T-cell (primary cell): ENCODE measurements around the gene CDH22. TPM values are rescaled to one million over a fixed set of nuclear protein-coding genes. Genes with fewer than 3 reads are reported as not detected.

Source experiments
- ATAC-seq, 4 experiments: fragments of 200-7000 bp in 3 of 4; fragments of 150-1000 bp in 1 of 4; cut with Tn5 transposase; replicated peaks in 1 of 4; 1 replicate in 3 of 4; 2 replicates in 1 of 4; pipeline ENCODE4 v1.10.0; 2021; ENCODE audit warnings: moderate library complexity in 3 of 4, mild to moderate bottlenecking in 2 of 4, moderate number of reproducible peaks in 1 of 4
- CTCF ChIA-PET, 2 donors: fragments of 300-600 bp; sonication (Branson Sonifier 250); formaldehyde crosslinking; loops; one replicate each; lab custom pipeline; 2022; ENCODE audit warnings: antibody characterized with exemption in 2 of 2; lab: Charles Lee
- POLR2A ChIA-PET, 2 donors: fragments of 300-600 bp; sonication (Branson Sonifier 250); formaldehyde crosslinking; loops; one replicate each; lab custom pipeline; 2022; ENCODE audit warnings: antibody characterized with exemption in 2 of 2; lab: Charles Lee
- DNase-seq, 35 experiments: peaks; one replicate each; pipeline versions ENCODE4 v3.0.0 to v3.0.0-alpha.2; 2013 to 2023
- H3K27ac ChIP-seq: one replicate; pipeline ENCODE4 v1.5.1; 2013; ENCODE audit warnings: low read length
- H3K27me3 ChIP-seq, 2 experiments: replicated peaks in 1 of 2; 1 replicate in 1 of 2; 2 replicates in 1 of 2; pipeline versions ENCODE4 v1.6.1 to v1.7.0; 2013; ENCODE audit warnings: low read length in 1 of 2, mixed read lengths in 1 of 2; ENCODE audit not compliant: control insufficient read depth in 2 of 2, insufficient read depth in 2 of 2; ENCODE audit errors: extremely low read depth in 1 of 2
- H3K36me3 ChIP-seq, 2 donors: 1 replicate in 1 of 2; 2 replicates in 1 of 2; pipeline versions ENCODE4 v1.6.1 to v1.7.0; 2013; ENCODE audit warnings: low read length in 1 of 2; ENCODE audit not compliant: control insufficient read depth in 2 of 2, insufficient read depth in 1 of 2; ENCODE audit errors: extremely low read depth in 1 of 2
- H3K4me1 ChIP-seq, 2 experiments: 1 replicate in 1 of 2; 2 replicates in 1 of 2; pipeline versions ENCODE4 v1.6.1 to v1.7.0; 2013; ENCODE audit warnings: low read length in 2 of 2, mixed read lengths in 1 of 2; ENCODE audit not compliant: insufficient read depth in 2 of 2, control insufficient read depth in 1 of 2; ENCODE audit errors: extremely low read depth in 1 of 2
- H3K4me3 ChIP-seq, 2 donors: 1 replicate in 1 of 2; 2 replicates in 1 of 2; pipeline versions ENCODE4 v1.5.1 to v1.7.0; 2013; ENCODE audit warnings: mild to moderate bottlenecking in 2 of 2, low read length in 1 of 2, moderate library complexity in 1 of 2; ENCODE audit not compliant: control insufficient read depth in 1 of 2; ENCODE audit errors: extremely low read depth in 1 of 2
- H3K9me3 ChIP-seq: 2 replicates; pipeline ENCODE4 v1.7.0; 2013
- H3K27ac Mint-ChIP-seq, 2 donors: one replicate each; pipeline ENCODE4 v1.8.0; 2020 to 2021; ENCODE audit warnings: mild to moderate bottlenecking in 2 of 2, mixed read lengths in 2 of 2
- H3K27me3 Mint-ChIP-seq, 2 donors: one replicate each; pipeline ENCODE4 v1.8.0; 2021 to 2022; ENCODE audit warnings: mixed read lengths in 2 of 2
- H3K36me3 Mint-ChIP-seq: one replicate; pipeline ENCODE4 v1.8.0; 2021; ENCODE audit warnings: mixed read lengths
- H3K4me1 Mint-ChIP-seq, 3 donors: one replicate each; pipeline ENCODE4 v1.8.0; 2020 to 2022; ENCODE audit warnings: mixed read lengths in 3 of 3, mild to moderate bottlenecking in 1 of 3
- H3K4me3 Mint-ChIP-seq, 3 donors: one replicate each; pipeline ENCODE4 v1.8.0; 2020 to 2022; ENCODE audit warnings: mild to moderate bottlenecking in 3 of 3, mixed read lengths in 3 of 3, moderate library complexity in 3 of 3
- H3K9me3 Mint-ChIP-seq, 3 donors: one replicate each; pipeline ENCODE4 v1.8.0; 2020 to 2022; ENCODE audit warnings: mixed read lengths in 3 of 3
- WGBS: methylation state at CpG from one replicate; pipeline ENCODE4 v1.1.5; 2013; ENCODE audit warnings: missing lambda C conversion rate; ENCODE audit not compliant: insufficient coverage; 5-methylcytosine and 5-hydroxymethylcytosine counted together
- total RNA-seq, 35 experiments: library from RNA in 6 of 35; stranded (reverse) in 6 of 35; fragments of 120-200 nt in 1 of 35; gene quantifications; one replicate each; pipeline versions ENCODE4 v1.2.1 to v1.2.4 and lab custom pipeline; 2013 to 2026

The CDH22 gene
- total RNA-seq = not detected
- not detected for total RNA-seq (2013)
- 0 to 0.12 (median 0) reads per million in 29 experiments for total RNA-seq (lab: John Stamatoyannopoulos, UW)

GRCh38 chr20:46308258-46309157 is at the start of gene CDH22:
Gene CDH22, minus strand, starts transcription at chr20:46308498. Its CDS starts 57,204 bp downstream, at chr20:46251294.
- H3K9me3 ChIP-seq = no peaks in the 10 kb centered on the region
- no peaks in the 10 kb centered on the region for H3K36me3 ChIP-seq
- H3K27me3 ChIP-seq = peaks cover 25 to 90% of the 10 kb centered on the region in 2 experiments
- ChIA-PET CTCF (no interaction called here), POLR2A (no interaction called here)
- WGBS = 2% methylated on average over 66 of the region's 74 CpGs
- ATAC-seq = peak; percentile 48 to 60 (median 54)
- no peaks in the 10 kb centered on the region for H3K9me3 Mint-ChIP-seq
- peaks cover 0 to 23% of the 10 kb centered on the region in 2 experiments for H3K4me1 ChIP-seq
- no peaks in the 10 kb centered on the region for H3K36me3 Mint-ChIP-seq
- no peak within 1 kb of the TSS for H3K27ac ChIP-seq
- peak within 1 kb of the TSS; percentile 37 to 52 for H3K4me3 ChIP-seq
- H3K4me1 Mint-ChIP-seq = peaks cover 8 to 25% (median 22%) of the 10 kb centered on the region in 3 donors
- H3K4me3 Mint-ChIP-seq = peak within 1 kb of the TSS; percentile 70 to 73 (median 73)
- H3K27me3 Mint-ChIP-seq = peaks cover 63 to 76% of the 10 kb centered on the region in 2 donors
- DNase-seq = peak in 26 of 35 experiments; percentile 4 to 61 (median 27)
- H3K27ac Mint-ChIP-seq = no peak within 1 kb of the TSS

- peaks cover 12 to 61% of the 10 kb centered on the region in 2 experiments for H3K4me1 ChIP-seq
These were observed 48.8 kb upstream of the CDH22 start for GRCh38 chr20:46357030-46357514.

GRCh38 chr20:46356195-46357029 is 48.1 kb upstream of the CDH22 start:
- Histone ChIP-seq H3K27ac (peak overlapping the region; percentile 19), H3K4me3 (no peak overlapping the region), H3K36me3 (peaks cover 15 to 50% of the 10 kb centered on the region in 2 donors), H3K9me3 (no peaks in the 10 kb centered on the region), H3K27me3 (no peaks in the 10 kb centered on the region), H3K4me1 (peaks cover 6 to 54% of the 10 kb centered on the region in 2 experiments)
- peaks cover 53 to 73% (median 65%) of the 10 kb centered on the region in 3 donors for H3K4me1 Mint-ChIP-seq
- peak overlapping the region in 1 of 3 donors; percentile 50 for H3K4me3 Mint-ChIP-seq
- ATAC-seq (no peak), DNase-seq (no peak)
- CTCF ChIA-PET = no interaction called here
- 93% methylated on average over 22 of the region's 23 CpGs for WGBS
- H3K36me3 Mint-ChIP-seq = peaks cover 21% of the 10 kb centered on the region
- H3K27ac Mint-ChIP-seq = peak overlapping the region in 1 of 2 donors; percentile 85
- POLR2A ChIA-PET = no interaction called here
- no peaks in the 10 kb centered on the region for H3K9me3 Mint-ChIP-seq
- no peaks in the 10 kb centered on the region for H3K27me3 Mint-ChIP-seq

More at GRCh38 chr20:46357030-46357514, 48.8 kb upstream of the CDH22 start:
- Mint-ChIP-seq H3K27ac (peak overlapping the region; percentile 75 to 85), H3K4me1 (peaks cover 60 to 78% (median 71%) of the 10 kb centered on the region in 3 donors), H3K4me3 (peak overlapping the region in 1 of 3 donors; percentile 50), H3K36me3 (peaks cover 20% of the 10 kb centered on the region), H3K27me3 (no peaks in the 10 kb centered on the region), H3K9me3 (no peaks in the 10 kb centered on the region)
- 40% methylated on average over 10 of the region's 13 CpGs for WGBS
- Histone ChIP-seq H3K27me3 (no peaks in the 10 kb centered on the region), H3K36me3 (peaks cover 14 to 43% of the 10 kb centered on the region in 2 donors), H3K9me3 (no peaks in the 10 kb centered on the region), H3K27ac (peak overlapping the region; percentile 19), H3K4me3 (no peak overlapping the region)
- CTCF ChIA-PET = no interaction called here
- no peak for DNase-seq
- ATAC-seq = peak; percentile 14 to 27 (median 20)
- POLR2A ChIA-PET = no interaction called here

- Histone ChIP-seq H3K36me3 (peaks cover 15 to 56% of the 10 kb centered on the region in 2 donors), H3K9me3 (no peaks in the 10 kb centered on the region), H3K27ac (no peak overlapping the region), H3K4me3 (no peak overlapping the region), H3K27me3 (no peaks in the 10 kb centered on the region), H3K4me1 (peaks cover 2 to 48% of the 10 kb centered on the region in 2 experiments)
- Mint-ChIP-seq H3K27ac (peak overlapping the region; percentile 36 to 60), H3K36me3 (peaks cover 19% of the 10 kb centered on the region), H3K9me3 (no peaks in the 10 kb centered on the region), H3K27me3 (no peaks in the 10 kb centered on the region), H3K4me1 (peaks cover 47 to 71% (median 58%) of the 10 kb centered on the region in 3 donors), H3K4me3 (peak overlapping the region in 1 of 3 donors; percentile 14)
- WGBS = 84% methylated on average over 5 of the region's 7 CpGs
- no peak for ATAC-seq
- no peak for DNase-seq
- POLR2A ChIA-PET = no interaction called here
- CTCF ChIA-PET = no interaction called here
These were observed 47.5 kb upstream of the CDH22 start for GRCh38 chr20:46355778-46356177.

- ChIA-PET CTCF (no interaction called here), POLR2A (no interaction called here)
- Mint-ChIP-seq H3K4me1 (peaks cover 47 to 75% (median 53%) of the 10 kb centered on the region in 3 donors), H3K4me3 (no peak overlapping the region), H3K27ac (peak overlapping the region; percentile 36 to 60), H3K9me3 (no peaks in the 10 kb centered on the region), H3K36me3 (peaks cover 19% of the 10 kb centered on the region), H3K27me3 (no peaks in the 10 kb centered on the region)
- Histone ChIP-seq H3K27me3 (no peaks in the 10 kb centered on the region), H3K4me3 (no peak overlapping the region), H3K27ac (no peak overlapping the region), H3K4me1 (peaks cover under 1 to 41% of the 10 kb centered on the region in 2 experiments), H3K9me3 (no peaks in the 10 kb centered on the region), H3K36me3 (peaks cover 15 to 60% of the 10 kb centered on the region in 2 donors)
- ATAC-seq (no peak), DNase-seq (no peak)
- WGBS = 92% methylated on average over 14 of the region's 20 CpGs
These were observed 46.8 kb upstream of the CDH22 start for GRCh38 chr20:46354920-46355654.
